AG09309 (cell line): ENCODE results near the gene DIS3.

ENCODE experiments used
- DNase-seq: peaks from one replicate; pipeline ENCODE4 v3.0.0-alpha.2; 2010; ENCODE audit warnings: low read depth
- H3K4me3 ChIP-seq: 2 replicates; pipeline ENCODE4 v1.5.1; 2011; ENCODE audit warnings: mild to moderate bottlenecking, low read depth, low read length, moderate library complexity; ENCODE audit not compliant: control insufficient read depth
- TF ChIP-seq, protein P1 (sequence below): IDR thresholded peaks from 2 replicates; pipeline ENCODE4 v1.5.1; 2011; ENCODE audit warnings: mild to moderate bottlenecking, low read depth, low read length, inconsistent platforms; ENCODE audit not compliant: insufficient read depth, control insufficient read depth; ENCODE audit errors: missing control alignments

DIS3 gene

DNA sequence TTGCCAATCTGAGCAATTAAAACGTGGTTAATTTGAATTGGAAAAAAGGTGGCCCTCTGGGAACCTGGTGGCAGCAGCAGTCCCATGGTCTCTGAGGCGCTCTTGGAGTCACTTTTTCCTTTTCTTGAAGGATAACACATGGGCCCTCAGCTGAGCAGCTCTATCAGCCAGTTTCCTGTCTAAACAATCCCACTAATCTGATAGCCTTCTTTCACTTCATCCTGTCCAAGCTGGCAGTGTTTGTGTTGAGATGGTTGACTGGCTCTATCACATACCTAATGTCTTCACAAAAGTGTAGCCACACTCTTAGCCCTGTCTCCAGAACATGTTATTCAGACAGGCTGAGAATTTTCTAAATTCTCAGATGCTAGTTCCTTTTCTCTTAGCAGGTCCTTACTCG lies 64.9 kb downstream of the DIS3 start:
- DNase-seq, result no peak
- H3K4me3 ChIP-seq, result no peak overlapping the region
- TF ChIP-seq, protein P1, sequence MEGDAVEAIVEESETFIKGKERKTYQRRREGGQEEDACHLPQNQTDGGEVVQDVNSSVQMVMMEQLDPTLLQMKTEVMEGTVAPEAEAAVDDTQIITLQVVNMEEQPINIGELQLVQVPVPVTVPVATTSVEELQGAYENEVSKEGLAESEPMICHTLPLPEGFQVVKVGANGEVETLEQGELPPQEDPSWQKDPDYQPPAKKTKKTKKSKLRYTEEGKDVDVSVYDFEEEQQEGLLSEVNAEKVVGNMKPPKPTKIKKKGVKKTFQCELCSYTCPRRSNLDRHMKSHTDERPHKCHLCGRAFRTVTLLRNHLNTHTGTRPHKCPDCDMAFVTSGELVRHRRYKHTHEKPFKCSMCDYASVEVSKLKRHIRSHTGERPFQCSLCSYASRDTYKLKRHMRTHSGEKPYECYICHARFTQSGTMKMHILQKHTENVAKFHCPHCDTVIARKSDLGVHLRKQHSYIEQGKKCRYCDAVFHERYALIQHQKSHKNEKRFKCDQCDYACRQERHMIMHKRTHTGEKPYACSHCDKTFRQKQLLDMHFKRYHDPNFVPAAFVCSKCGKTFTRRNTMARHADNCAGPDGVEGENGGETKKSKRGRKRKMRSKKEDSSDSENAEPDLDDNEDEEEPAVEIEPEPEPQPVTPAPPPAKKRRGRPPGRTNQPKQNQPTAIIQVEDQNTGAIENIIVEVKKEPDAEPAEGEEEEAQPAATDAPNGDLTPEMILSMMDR, result no peak
